ENCODE results near the gene SYCP2.

The SYCP2 gene

DNA sequence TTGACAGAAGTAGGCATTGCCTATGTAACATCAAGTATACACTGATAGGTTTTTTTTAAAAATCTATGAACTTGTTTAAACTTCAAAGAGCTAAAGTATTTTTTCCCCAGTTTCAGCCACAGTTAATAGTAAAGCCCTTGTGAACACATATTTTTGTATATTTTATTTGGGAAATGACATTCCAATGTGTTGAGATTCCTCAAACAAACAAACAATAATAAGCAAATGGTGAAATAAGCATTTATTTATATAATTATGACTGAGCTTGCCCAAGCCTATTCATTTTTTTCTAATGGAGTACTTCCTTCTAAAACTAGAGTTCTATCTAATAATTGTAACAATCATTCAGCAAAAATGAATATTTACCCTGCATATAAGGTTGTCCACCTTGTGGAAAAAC is 12.5 kb downstream of the SYCP2 start:
- no peak overlapping the region for H3K4me3 ChIP-seq (replicated peaks; ENCODE audit: low read depth, low read length)
- TF ChIP-seq, protein P1, sequence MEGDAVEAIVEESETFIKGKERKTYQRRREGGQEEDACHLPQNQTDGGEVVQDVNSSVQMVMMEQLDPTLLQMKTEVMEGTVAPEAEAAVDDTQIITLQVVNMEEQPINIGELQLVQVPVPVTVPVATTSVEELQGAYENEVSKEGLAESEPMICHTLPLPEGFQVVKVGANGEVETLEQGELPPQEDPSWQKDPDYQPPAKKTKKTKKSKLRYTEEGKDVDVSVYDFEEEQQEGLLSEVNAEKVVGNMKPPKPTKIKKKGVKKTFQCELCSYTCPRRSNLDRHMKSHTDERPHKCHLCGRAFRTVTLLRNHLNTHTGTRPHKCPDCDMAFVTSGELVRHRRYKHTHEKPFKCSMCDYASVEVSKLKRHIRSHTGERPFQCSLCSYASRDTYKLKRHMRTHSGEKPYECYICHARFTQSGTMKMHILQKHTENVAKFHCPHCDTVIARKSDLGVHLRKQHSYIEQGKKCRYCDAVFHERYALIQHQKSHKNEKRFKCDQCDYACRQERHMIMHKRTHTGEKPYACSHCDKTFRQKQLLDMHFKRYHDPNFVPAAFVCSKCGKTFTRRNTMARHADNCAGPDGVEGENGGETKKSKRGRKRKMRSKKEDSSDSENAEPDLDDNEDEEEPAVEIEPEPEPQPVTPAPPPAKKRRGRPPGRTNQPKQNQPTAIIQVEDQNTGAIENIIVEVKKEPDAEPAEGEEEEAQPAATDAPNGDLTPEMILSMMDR (IDR thresholded peaks at IDR 0.05; ENCODE audit: low read depth, low read length, missing control alignments), result no peak
- DNase-seq (ENCODE audit: extremely low read depth, low read depth), result no peak

DNA sequence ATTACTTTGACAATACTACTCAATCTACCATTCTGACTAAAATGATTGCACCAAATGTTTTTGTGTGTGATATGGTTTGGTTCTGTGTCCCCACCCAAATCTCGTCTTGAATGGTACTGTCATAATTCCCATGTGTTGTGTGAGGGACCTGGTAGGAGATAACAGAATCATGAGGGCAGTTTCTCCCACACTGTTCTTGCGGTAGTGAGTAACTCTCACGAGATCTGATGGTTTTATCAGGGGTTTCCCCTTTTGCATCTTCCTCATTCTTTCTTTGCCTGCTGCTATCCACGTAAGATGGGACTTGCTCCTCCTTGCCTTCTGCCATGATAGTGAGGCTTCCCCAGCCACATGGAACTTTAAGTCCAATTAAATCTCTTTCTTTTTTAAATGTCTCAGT is 20.8 kb downstream of the SYCP2 start:
- TF ChIP-seq, protein P1 (IDR thresholded peaks at IDR 0.05; ENCODE audit: low read depth, low read length, missing control alignments), result no peak
- H3K4me3 ChIP-seq (replicated peaks; ENCODE audit: low read depth, low read length), result no peak overlapping the region
- DNase-seq (ENCODE audit: extremely low read depth, low read depth), result no peak

- H3K4me3 ChIP-seq (replicated peaks; ENCODE audit: low read depth, low read length), result no peak overlapping the region
- DNase-seq (ENCODE audit: extremely low read depth, low read depth), result no peak
- TF ChIP-seq, protein P1 (IDR thresholded peaks at IDR 0.05; ENCODE audit: low read depth, low read length, missing control alignments), result no peak
Observed at GRCh38 chr20:59911041-59911440, 22.4 kb downstream of the SYCP2 start.

- TF ChIP-seq, protein P1 (IDR thresholded peaks at IDR 0.05; ENCODE audit: low read depth, low read length, missing control alignments), result no peak
Observed at GRCh38 chr20:59908855-59909254, 24.6 kb downstream of the SYCP2 start.

GRCh38 chr20:59903621-59904020 is 29.8 kb downstream of the SYCP2 start:
- DNase-seq (ENCODE audit: extremely low read depth, low read depth), result no peak
- TF ChIP-seq, protein P1 (IDR thresholded peaks at IDR 0.05; ENCODE audit: low read depth, low read length, missing control alignments), result no peak
- no peak overlapping the region for H3K4me3 ChIP-seq (replicated peaks; ENCODE audit: low read depth, low read length)

More at GRCh38 chr20:59908855-59909254, 24.6 kb downstream of the SYCP2 start:
- H3K4me3 ChIP-seq (replicated peaks; ENCODE audit: low read depth, low read length), result no peak overlapping the region
- DNase-seq (ENCODE audit: extremely low read depth, low read depth), result no peak

- no peak for DNase-seq (ENCODE audit: extremely low read depth, low read depth)
- H3K4me3 ChIP-seq (replicated peaks; ENCODE audit: low read depth, low read length), result no peak overlapping the region
- TF ChIP-seq, protein P1 (IDR thresholded peaks at IDR 0.05; ENCODE audit: low read depth, low read length, missing control alignments), result no peak
Observed at GRCh38 chr20:59902470-59902869, 31.0 kb downstream of the SYCP2 start.

GRCh38 chr20:59895908-59896307 is 37.5 kb downstream of the SYCP2 start:
- H3K4me3 ChIP-seq (replicated peaks; ENCODE audit: low read depth, low read length), result no peak overlapping the region
- TF ChIP-seq, protein P1 (IDR thresholded peaks at IDR 0.05; ENCODE audit: low read depth, low read length, missing control alignments), result no peak
- DNase-seq (ENCODE audit: extremely low read depth, low read depth), result no peak

All from HFF-Myc (cell line).